Measurements from ENCODE around the gene DEFB132.

Gene DEFB132

DNA sequence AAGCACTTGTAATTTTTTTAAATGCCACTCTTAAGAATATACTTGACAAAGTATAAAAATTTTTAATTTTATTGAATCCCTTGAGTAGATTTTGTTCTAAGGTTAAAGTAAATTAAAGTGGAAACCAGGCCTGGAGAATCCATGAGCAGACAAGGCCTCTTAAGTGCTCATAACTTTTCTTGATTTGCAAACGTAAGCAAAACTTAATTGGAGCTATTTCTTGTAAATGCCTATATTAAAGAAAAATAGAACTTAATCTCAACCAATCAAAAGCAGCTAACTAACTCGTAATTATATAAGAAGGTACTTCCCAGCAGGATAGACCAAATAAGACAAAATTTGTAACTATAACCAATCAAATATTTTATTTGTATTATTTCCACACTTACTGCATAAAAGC, 43.1 kb upstream of the DEFB132 start:
- TF ChIP-seq RARB (CRISPR knock-in tag; IDR thresholded peaks at IDR 0.05) = no peak
- no peak for TF ChIP-seq ZNF70 (CRISPR knock-in tag; IDR thresholded peaks at IDR 0.05)
- no peak for TF ChIP-seq POU6F1 (CRISPR knock-in tag; IDR thresholded peaks at IDR 0.05; ENCODE audit: borderline replicate concordance, low read depth)
- no peak for TF ChIP-seq TCF4 (CRISPR knock-in tag; IDR thresholded peaks at IDR 0.05; ENCODE audit: borderline replicate concordance)
- TF ChIP-seq ARNTL (CRISPR knock-in tag; IDR thresholded peaks at IDR 0.05; ENCODE audit: borderline replicate concordance, low read depth) = no peak
- TF ChIP-seq, protein P1, sequence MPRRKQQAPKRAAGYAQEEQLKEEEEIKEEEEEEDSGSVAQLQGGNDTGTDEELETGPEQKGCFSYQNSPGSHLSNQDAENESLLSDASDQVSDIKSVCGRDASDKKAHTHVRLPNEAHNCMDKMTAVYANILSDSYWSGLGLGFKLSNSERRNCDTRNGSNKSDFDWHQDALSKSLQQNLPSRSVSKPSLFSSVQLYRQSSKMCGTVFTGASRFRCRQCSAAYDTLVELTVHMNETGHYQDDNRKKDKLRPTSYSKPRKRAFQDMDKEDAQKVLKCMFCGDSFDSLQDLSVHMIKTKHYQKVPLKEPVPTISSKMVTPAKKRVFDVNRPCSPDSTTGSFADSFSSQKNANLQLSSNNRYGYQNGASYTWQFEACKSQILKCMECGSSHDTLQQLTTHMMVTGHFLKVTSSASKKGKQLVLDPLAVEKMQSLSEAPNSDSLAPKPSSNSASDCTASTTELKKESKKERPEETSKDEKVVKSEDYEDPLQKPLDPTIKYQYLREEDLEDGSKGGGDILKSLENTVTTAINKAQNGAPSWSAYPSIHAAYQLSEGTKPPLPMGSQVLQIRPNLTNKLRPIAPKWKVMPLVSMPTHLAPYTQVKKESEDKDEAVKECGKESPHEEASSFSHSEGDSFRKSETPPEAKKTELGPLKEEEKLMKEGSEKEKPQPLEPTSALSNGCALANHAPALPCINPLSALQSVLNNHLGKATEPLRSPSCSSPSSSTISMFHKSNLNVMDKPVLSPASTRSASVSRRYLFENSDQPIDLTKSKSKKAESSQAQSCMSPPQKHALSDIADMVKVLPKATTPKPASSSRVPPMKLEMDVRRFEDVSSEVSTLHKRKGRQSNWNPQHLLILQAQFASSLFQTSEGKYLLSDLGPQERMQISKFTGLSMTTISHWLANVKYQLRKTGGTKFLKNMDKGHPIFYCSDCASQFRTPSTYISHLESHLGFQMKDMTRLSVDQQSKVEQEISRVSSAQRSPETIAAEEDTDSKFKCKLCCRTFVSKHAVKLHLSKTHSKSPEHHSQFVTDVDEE (CRISPR knock-in tag; IDR thresholded peaks at IDR 0.05) = no peak
- no peak for TF ChIP-seq ESRRG (CRISPR knock-in tag; IDR thresholded peaks at IDR 0.05)
- TF ChIP-seq, protein P2, sequence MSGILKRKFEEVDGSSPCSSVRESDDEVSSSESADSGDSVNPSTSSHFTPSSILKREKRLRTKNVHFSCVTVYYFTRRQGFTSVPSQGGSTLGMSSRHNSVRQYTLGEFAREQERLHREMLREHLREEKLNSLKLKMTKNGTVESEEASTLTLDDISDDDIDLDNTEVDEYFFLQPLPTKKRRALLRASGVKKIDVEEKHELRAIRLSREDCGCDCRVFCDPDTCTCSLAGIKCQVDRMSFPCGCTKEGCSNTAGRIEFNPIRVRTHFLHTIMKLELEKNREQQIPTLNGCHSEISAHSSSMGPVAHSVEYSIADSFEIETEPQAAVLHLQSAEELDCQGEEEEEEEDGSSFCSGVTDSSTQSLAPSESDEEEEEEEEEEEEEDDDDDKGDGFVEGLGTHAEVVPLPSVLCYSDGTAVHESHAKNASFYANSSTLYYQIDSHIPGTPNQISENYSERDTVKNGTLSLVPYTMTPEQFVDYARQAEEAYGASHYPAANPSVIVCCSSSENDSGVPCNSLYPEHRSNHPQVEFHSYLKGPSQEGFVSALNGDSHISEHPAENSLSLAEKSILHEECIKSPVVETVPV (CRISPR knock-in tag; IDR thresholded peaks at IDR 0.05) = no peak
- no peak for TF ChIP-seq CREB5 (CRISPR knock-in tag; IDR thresholded peaks at IDR 0.05; ENCODE audit: low read depth)
- TF ChIP-seq CSDC2 (CRISPR knock-in tag; IDR thresholded peaks at IDR 0.05) = no peak
- TF ChIP-seq SNAI2 (CRISPR knock-in tag; IDR thresholded peaks at IDR 0.05) = no peak
- no peak for TF ChIP-seq ZFP30 (CRISPR knock-in tag; IDR thresholded peaks at IDR 0.05)
- TF ChIP-seq PPARA (CRISPR knock-in tag; IDR thresholded peaks at IDR 0.05; ENCODE audit: borderline replicate concordance) = no peak

GRCh38 chr20:215796-216195, 41.7 kb upstream of the DEFB132 start:
- TF ChIP-seq CREB5 (CRISPR knock-in tag; IDR thresholded peaks at IDR 0.05; ENCODE audit: low read depth) = no peak
- TF ChIP-seq POU6F1 (CRISPR knock-in tag; IDR thresholded peaks at IDR 0.05; ENCODE audit: borderline replicate concordance, low read depth) = no peak
- TF ChIP-seq SNAI2 (CRISPR knock-in tag; IDR thresholded peaks at IDR 0.05) = no peak
- no peak for TF ChIP-seq PATZ1 (CRISPR knock-in tag; IDR thresholded peaks at IDR 0.05; ENCODE audit: borderline replicate concordance)
- TF ChIP-seq, protein P2 (CRISPR knock-in tag; IDR thresholded peaks at IDR 0.05) = no peak
- TF ChIP-seq CSDC2 (CRISPR knock-in tag; IDR thresholded peaks at IDR 0.05) = no peak
- no peak for TF ChIP-seq ZNF8 (CRISPR knock-in tag; IDR thresholded peaks at IDR 0.05)
- no peak for TF ChIP-seq ISL1 (CRISPR knock-in tag; IDR thresholded peaks at IDR 0.05)
- no peak for TF ChIP-seq ESRRG (CRISPR knock-in tag; IDR thresholded peaks at IDR 0.05)
- ATAC-seq = no peak

More for the DNA sequence above, 43.1 kb upstream of the DEFB132 start:
- no peak for ATAC-seq

Data from SK-N-SH treated with all-trans-retinoic acid at 6 μM for 48 hours (cell line).